HEK293 (cell line): ENCODE data around the gene SEMA6A.

Experiments used
- EGR2 ChIP-seq: fragments of 450-650 bp; formaldehyde crosslinking; IDR thresholded peaks from 2 replicates; pipeline ENCODE4 v1.5.1; 2016; ENCODE audit warnings: low read depth, missing biosample characterization, missing genetic modification characterization
- GLIS2 ChIP-seq: fragments of 450-650 bp; formaldehyde crosslinking; IDR thresholded peaks from 2 replicates; pipeline ENCODE4 v1.5.1; 2016; ENCODE audit warnings: missing biosample characterization, missing genetic modification characterization
- IKZF3 ChIP-seq: fragments of 450-650 bp; IDR thresholded peaks from 2 replicates; pipeline ENCODE4 v1.5.0; 2018; ENCODE audit warnings: missing biosample characterization, mild to moderate bottlenecking, missing genetic modification characterization, moderate library complexity
- PATZ1 ChIP-seq: fragments of 450-650 bp; formaldehyde crosslinking; IDR thresholded peaks from 2 replicates; pipeline ENCODE4 v1.5.1; 2016; ENCODE audit warnings: missing biosample characterization, missing genetic modification characterization
- REST ChIP-seq: fragments of 450-650 bp; formaldehyde crosslinking; IDR thresholded peaks from 2 replicates; pipeline ENCODE4 v1.5.1; 2016; ENCODE audit warnings: missing biosample characterization, missing genetic modification characterization
- SALL2 ChIP-seq: fragments of 450-650 bp; formaldehyde crosslinking; IDR thresholded peaks from 2 replicates; pipeline ENCODE4 v1.5.0; 2017; ENCODE audit warnings: missing biosample characterization, mild to moderate bottlenecking, missing genetic modification characterization, borderline replicate concordance
- WT1 ChIP-seq: fragments of 450-650 bp; formaldehyde crosslinking; IDR thresholded peaks from 2 replicates; pipeline ENCODE4 v1.5.1; 2016; ENCODE audit warnings: missing biosample characterization, missing genetic modification characterization
- YY1 ChIP-seq: fragments of 450-650 bp; formaldehyde crosslinking; IDR thresholded peaks from 2 replicates; pipeline ENCODE4 v1.5.1; 2018; ENCODE audit warnings: missing biosample characterization, missing genetic modification characterization
- ZBTB1 ChIP-seq: fragments of 450-650 bp; formaldehyde crosslinking; IDR thresholded peaks from 2 replicates; pipeline ENCODE4 v1.5.1; 2016; ENCODE audit warnings: missing biosample characterization, missing genetic modification characterization
- ZBTB11 ChIP-seq: fragments of 450-650 bp; formaldehyde crosslinking; conservative IDR thresholded peaks from 2 replicates; pipeline ENCODE4 v1.5.1; 2016; ENCODE audit warnings: low read depth, missing biosample characterization, missing genetic modification characterization
- ZBTB20 ChIP-seq: fragments of 450-650 bp; formaldehyde crosslinking; IDR thresholded peaks from 2 replicates; pipeline ENCODE4 v1.5.1; 2016; ENCODE audit warnings: missing biosample characterization, missing genetic modification characterization
- ZBTB21 ChIP-seq: fragments of 450-650 bp; formaldehyde crosslinking; IDR thresholded peaks from 2 replicates; pipeline ENCODE4 v1.5.1; 2017; ENCODE audit warnings: missing biosample characterization, missing genetic modification characterization
- ZBTB8A ChIP-seq: fragments of 450-650 bp; formaldehyde crosslinking; IDR thresholded peaks from 2 replicates; pipeline ENCODE4 v1.5.1; 2016; ENCODE audit warnings: missing biosample characterization, missing genetic modification characterization
- ZEB2 ChIP-seq: fragments of 450-650 bp; formaldehyde crosslinking; IDR thresholded peaks from 2 replicates; pipeline ENCODE4 v1.5.1; 2016; ENCODE audit warnings: missing biosample characterization, missing genetic modification characterization
- ZFHX2 ChIP-seq: fragments of 450-650 bp; formaldehyde crosslinking; conservative IDR thresholded peaks from 2 replicates; pipeline ENCODE4 v1.5.1; 2016; ENCODE audit warnings: missing biosample characterization, missing genetic modification characterization
- ZNF169 ChIP-seq: fragments of 450-650 bp; formaldehyde crosslinking; IDR thresholded peaks from 2 replicates; pipeline ENCODE4 v1.5.1; 2016; ENCODE audit warnings: missing biosample characterization, missing genetic modification characterization
- ZNF214 ChIP-seq: fragments of 450-650 bp; formaldehyde crosslinking; IDR thresholded peaks from 2 replicates; pipeline ENCODE4 v1.5.1; 2017; ENCODE audit warnings: missing biosample characterization, mild to moderate bottlenecking, missing genetic modification characterization, borderline replicate concordance
- ZNF341 ChIP-seq: fragments of 450-650 bp; formaldehyde crosslinking; IDR thresholded peaks from 2 replicates; pipeline ENCODE4; 2016; ENCODE audit warnings: low read depth, missing biosample characterization, missing genetic modification characterization
- ZNF510 ChIP-seq: fragments of 450-650 bp; formaldehyde crosslinking; IDR thresholded peaks from 2 replicates; pipeline ENCODE4 v1.5.1; 2018; ENCODE audit warnings: mild to moderate bottlenecking, missing genetic modification characterization, missing biosample characterization; ENCODE audit not compliant: insufficient replicate concordance
- ZNF560 ChIP-seq: fragments of 450-650 bp; formaldehyde crosslinking; IDR thresholded peaks from 2 replicates; pipeline ENCODE4 v1.5.1; 2017; ENCODE audit warnings: missing biosample characterization, missing genetic modification characterization, borderline replicate concordance
- ZNF660 ChIP-seq: fragments of 450-650 bp; IDR thresholded peaks from 2 replicates; pipeline ENCODE4 v1.5.1; 2018; ENCODE audit warnings: missing biosample characterization, mild to moderate bottlenecking, missing genetic modification characterization
- ZNF692 ChIP-seq: fragments of 450-650 bp; formaldehyde crosslinking; IDR thresholded peaks from 2 replicates; pipeline ENCODE4 v1.5.1; 2016; ENCODE audit warnings: missing biosample characterization, missing genetic modification characterization
- ZNF701 ChIP-seq: fragments of 450-650 bp; formaldehyde crosslinking; IDR thresholded peaks from 2 replicates; pipeline ENCODE4 v1.5.1; 2016; ENCODE audit warnings: missing biosample characterization, missing genetic modification characterization
- ZSCAN4 ChIP-seq: fragments of 450-650 bp; formaldehyde crosslinking; IDR thresholded peaks from 2 replicates; pipeline ENCODE4 v1.5.1; 2017; ENCODE audit warnings: missing biosample characterization, missing genetic modification characterization

Gene SEMA6A

GRCh38 chr5:116572350-116573278, 2.0 kb downstream of the SEMA6A start (continued):
- peak; percentile 76 for TF ChIP-seq PATZ1 (tag by site-specific recombination)
- TF ChIP-seq ZBTB1: no peak
- peak; percentile 75 for TF ChIP-seq REST (tag by site-specific recombination)
- peak; percentile 38 for TF ChIP-seq EGR2 (tag by site-specific recombination)
- peak; percentile 24; the same call in 1 of the 2 replicates for TF ChIP-seq WT1
- peak; percentile 68 for TF ChIP-seq ZBTB20 (tag by site-specific recombination)
- TF ChIP-seq SALL2 (tag by site-specific recombination): no peak
- TF ChIP-seq YY1 (tag by site-specific recombination): peak; percentile 11; the same call in 1 of the 2 replicates
- TF ChIP-seq ZNF169 (tag by site-specific recombination): no peak
- no peak for TF ChIP-seq ZBTB21 (tag by site-specific recombination)
- TF ChIP-seq ZBTB8A: peak; percentile 93
- TF ChIP-seq ZSCAN4 (tag by site-specific recombination): peak; percentile 29
- TF ChIP-seq ZNF692 (tag by site-specific recombination): peak; percentile 37; the same call in 1 of the 2 replicates
- TF ChIP-seq ZNF560: no peak
- peak; percentile 72 for TF ChIP-seq ZBTB11 (tag by site-specific recombination)
- TF ChIP-seq IKZF3 (tag by site-specific recombination): peak; percentile 65
- peak; percentile 60; the same call in 1 of the 2 replicates for TF ChIP-seq ZNF660
- TF ChIP-seq ZNF510: no peak
- TF ChIP-seq ZEB2: peak; percentile 83
- no peak for TF ChIP-seq ZNF214 (tag by site-specific recombination)
- TF ChIP-seq ZNF701: no peak
- TF ChIP-seq GLIS2 (tag by site-specific recombination): peak; percentile 56
- TF ChIP-seq ZFHX2 (tag by site-specific recombination): peak; percentile 38
- TF ChIP-seq ZNF341 (tag by site-specific recombination): peak; percentile 72
